SK-N-SH (cell line): Measurements from ENCODE around the gene HS3ST5. TPM values are rescaled to one million over a fixed set of nuclear protein-coding genes. Genes with fewer than 3 reads are reported as not detected.

Experiments
- CTCF ChIA-PET: fragments of 300-600, 350-600 bp; formaldehyde crosslinking; extraction: SDS; loops from one replicate; lab custom pipeline; 2021; lab: Yijun Ruan, JAX
- POLR2A ChIA-PET: fragments of 350-600 bp; sonication (Branson Sonifier 250); formaldehyde crosslinking; extraction: SDS; loops from one replicate; lab custom pipeline; 2020; ENCODE audit warnings: antibody characterized with exemption, inconsistent platforms; lab: Yijun Ruan, JAX
- DNase-seq: peaks from one replicate; pipeline ENCODE4 v3.0.0; 2012
- H2AFZ ChIP-seq: fragments of 200-600 bp; sonication (generic); 2 replicates; pipeline ENCODE4 v1.8.1; 2016; ENCODE audit warnings: antibody characterized with exemption, mild to moderate bottlenecking, low read depth
- H3F3A ChIP-seq: fragments of 200-600 bp; sonication (generic); replicated peaks from 2 replicates; pipeline ENCODE3; 2016; ENCODE audit warnings: antibody characterized with exemption, mild to moderate bottlenecking; ENCODE audit not compliant: insufficient read depth
- H3K27ac ChIP-seq, 2 experiments: fragments of 200-500 bp in 1 of 2; fragments of 200-600 bp in 1 of 2; sonication (Bioruptor generic) in 1 of 2; sonication (generic), shearing (Covaris generic) in 1 of 2; 2 replicates each; pipeline versions ENCODE4 v1.5.1 to v1.6.1; 2014 to 2016; ENCODE audit warnings: low read depth in 2 of 2, inconsistent platforms in 1 of 2, low read length in 1 of 2, mild to moderate bottlenecking in 1 of 2, mixed read lengths in 1 of 2
- H3K27me3 ChIP-seq: fragments of 200-600 bp; sonication (generic), shearing (Covaris generic); 2 replicates; pipeline ENCODE4 v1.6.1; 2016; ENCODE audit warnings: mixed run types; ENCODE audit not compliant: insufficient read depth
- H3K36me3 ChIP-seq, 2 experiments: fragments of 200-500 bp in 1 of 2; fragments of 200-600 bp in 1 of 2; sonication (Bioruptor generic) in 1 of 2; sonication (generic) in 1 of 2; replicated peaks in 1 of 2; 2 replicates each; pipeline versions ENCODE3 to v1.5.1; 2014 to 2016; ENCODE audit warnings: low read length in 1 of 2, mild to moderate bottlenecking in 1 of 2; ENCODE audit not compliant: insufficient read depth in 2 of 2, control insufficient read depth in 1 of 2
- H3K4me1 ChIP-seq, 2 experiments: fragments of 200-500 bp in 1 of 2; fragments of 200-600 bp in 1 of 2; sonication (Bioruptor generic) in 1 of 2; sonication (generic), shearing (Covaris generic) in 1 of 2; 2 replicates each; pipeline versions ENCODE4 v1.5.1 to v1.6.1; 2014 to 2016; ENCODE audit warnings: low read depth in 1 of 2, low read length in 1 of 2, mixed run types in 1 of 2; ENCODE audit not compliant: insufficient read depth in 2 of 2, control insufficient read depth in 1 of 2
- H3K4me2 ChIP-seq: fragments of 200-600 bp; sonication (generic), shearing (Covaris generic); 2 replicates; pipeline ENCODE4 v1.6.1; 2017; ENCODE audit warnings: mixed run types
- H3K4me3 ChIP-seq, 2 experiments: fragments of 200-500 bp in 1 of 2; fragments of 200-600 bp in 1 of 2; sonication (Bioruptor generic) in 1 of 2; sonication (generic), shearing (Covaris generic) in 1 of 2; 2 replicates each; pipeline versions ENCODE4 v1.5.1 to v1.8.1; 2014 to 2016; ENCODE audit warnings: low read depth in 2 of 2, inconsistent platforms in 1 of 2, low read length in 1 of 2, mild to moderate bottlenecking in 1 of 2, mixed read lengths in 1 of 2, moderate library complexity in 1 of 2
- H3K79me2 ChIP-seq: fragments of 200-600 bp; sonication (generic); 2 replicates; pipeline ENCODE4 v1.8.1; 2017; ENCODE audit warnings: mild to moderate bottlenecking; ENCODE audit not compliant: insufficient read depth
- H3K9ac ChIP-seq: fragments of 200-600 bp; sonication (generic); 2 replicates; pipeline ENCODE4 v1.6.1; 2017; ENCODE audit warnings: mixed run types
- H3K9me2 ChIP-seq: fragments of 200-600 bp; sonication (generic); 2 replicates; pipeline ENCODE4 v1.6.1; 2017; ENCODE audit warnings: mixed run types
- H3K9me3 ChIP-seq: fragments of 200-600 bp; sonication (generic); 2 replicates; pipeline ENCODE4 v1.6.1; 2017; ENCODE audit warnings: mixed run types, mild to moderate bottlenecking, moderate library complexity
- H4K20me1 ChIP-seq: fragments of 200-600 bp; sonication (generic); 2 replicates; pipeline ENCODE4 v1.6.1; 2017; ENCODE audit warnings: mild to moderate bottlenecking, mixed run types; ENCODE audit not compliant: insufficient read depth
- CTCF ChIP-seq: fragments of 200-600 bp; sonication (generic); IDR thresholded peaks from 2 replicates; pipeline ENCODE4 v1.6.1; 2017; ENCODE audit warnings: antibody characterized with exemption, mild to moderate bottlenecking, moderate library complexity
- EP300 ChIP-seq, 2 experiments: IDR thresholded peaks; 2 replicates each; pipeline versions ENCODE4 v1.4.0 to v1.6.1; 2012; ENCODE audit warnings: borderline replicate concordance in 1 of 2, low read depth in 1 of 2, low read length in 1 of 2
- FOXM1 ChIP-seq: IDR thresholded peaks from 2 replicates; pipeline ENCODE4 v1.4.0; 2012; ENCODE audit warnings: low read depth, mild to moderate bottlenecking
- MEF2A ChIP-seq: IDR thresholded peaks from 2 replicates; pipeline ENCODE4 v1.4.0; 2012; ENCODE audit warnings: low read depth, borderline replicate concordance
- RAD21 ChIP-seq: IDR thresholded peaks from 2 replicates; pipeline ENCODE4 v1.6.1; 2012; ENCODE audit warnings: mild to moderate bottlenecking, low read length
- REST ChIP-seq: IDR thresholded peaks from 2 replicates; pipeline ENCODE4 v1.6.1; 2012; ENCODE audit warnings: mild to moderate bottlenecking, low read depth, low read length, moderate library complexity
- SIN3A ChIP-seq: IDR thresholded peaks from 2 replicates; pipeline ENCODE4 v1.6.1; 2012; ENCODE audit warnings: low read depth, mild to moderate bottlenecking, low read length, moderate library complexity, borderline replicate concordance
- TAF1 ChIP-seq: IDR thresholded peaks from 2 replicates; pipeline ENCODE4 v1.6.1; 2012; ENCODE audit warnings: low read depth, mild to moderate bottlenecking, low read length, moderate library complexity, borderline replicate concordance
- YY1 ChIP-seq: IDR thresholded peaks from 2 replicates; pipeline ENCODE4 v1.4.0; 2012; ENCODE audit warnings: low read depth, mild to moderate bottlenecking
- ZBTB33 ChIP-seq: IDR thresholded peaks from 2 replicates; pipeline ENCODE4 v1.4.0; 2012; ENCODE audit warnings: low read depth, borderline replicate concordance
- polyA plus RNA-seq, 3 experiments: library from polyadenylated mRNA; depleted of rRNA; stranded (reverse); fragments of >200 nt; gene quantifications; 2 replicates each; pipeline ENCODE4 v1.2.3, GENCODE V29; 2012
- TF ChIP-seq, protein P1 (sequence below): IDR thresholded peaks from 2 replicates; pipeline ENCODE4 v1.4.0; 2012; ENCODE audit warnings: low read depth, borderline replicate concordance
- TF ChIP-seq, protein P2 (sequence below): IDR thresholded peaks from 2 replicates; pipeline ENCODE4; 2012

The HS3ST5 gene
- polyA plus RNA-seq, 1 of the 3 experiments (the other 2 are of a cell fraction): 0.02 TPM

DNA sequence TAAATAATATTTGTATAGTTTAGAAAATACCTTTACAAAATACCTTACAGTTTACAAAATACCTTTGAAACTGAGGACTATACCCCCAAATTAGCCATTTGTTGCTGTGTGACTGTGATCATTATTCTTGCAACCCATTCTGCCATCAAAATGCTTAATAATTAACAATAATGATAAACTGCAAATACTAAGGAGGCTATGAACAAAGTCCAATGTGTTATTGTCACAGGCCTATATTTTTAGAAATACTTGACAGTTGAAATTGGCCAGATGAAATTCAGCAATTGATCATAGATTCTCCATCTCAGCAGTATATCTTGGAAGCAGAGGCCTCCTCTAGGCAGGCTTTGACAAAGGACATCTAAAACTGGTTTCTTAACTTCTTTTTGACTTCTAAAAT, 178.6 kb downstream of the HS3ST5 start:
- TF ChIP-seq REST (no peak), EP300 (IDR thresholded peaks at IDR 0.05; ENCODE audit: borderline replicate concordance in 1 of 2, low read depth in 1 of 2, low read length in 1 of 2) (no peak), CTCF (no peak), RAD21 (no peak), MEF2A (no peak), ZBTB33 (no peak), TAF1 (no peak), SIN3A (no peak), YY1 (no peak), FOXM1 (no peak)
- TF ChIP-seq, protein P1, sequence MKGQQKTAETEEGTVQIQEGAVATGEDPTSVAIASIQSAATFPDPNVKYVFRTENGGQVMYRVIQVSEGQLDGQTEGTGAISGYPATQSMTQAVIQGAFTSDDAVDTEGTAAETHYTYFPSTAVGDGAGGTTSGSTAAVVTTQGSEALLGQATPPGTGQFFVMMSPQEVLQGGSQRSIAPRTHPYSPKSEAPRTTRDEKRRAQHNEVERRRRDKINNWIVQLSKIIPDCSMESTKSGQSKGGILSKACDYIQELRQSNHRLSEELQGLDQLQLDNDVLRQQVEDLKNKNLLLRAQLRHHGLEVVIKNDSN: no peak
- TF ChIP-seq, protein P2, sequence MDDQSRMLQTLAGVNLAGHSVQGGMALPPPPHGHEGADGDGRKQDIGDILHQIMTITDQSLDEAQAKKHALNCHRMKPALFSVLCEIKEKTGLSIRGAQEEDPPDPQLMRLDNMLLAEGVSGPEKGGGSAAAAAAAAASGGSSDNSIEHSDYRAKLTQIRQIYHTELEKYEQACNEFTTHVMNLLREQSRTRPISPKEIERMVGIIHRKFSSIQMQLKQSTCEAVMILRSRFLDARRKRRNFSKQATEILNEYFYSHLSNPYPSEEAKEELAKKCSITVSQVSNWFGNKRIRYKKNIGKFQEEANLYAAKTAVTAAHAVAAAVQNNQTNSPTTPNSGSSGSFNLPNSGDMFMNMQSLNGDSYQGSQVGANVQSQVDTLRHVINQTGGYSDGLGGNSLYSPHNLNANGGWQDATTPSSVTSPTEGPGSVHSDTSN: no peak
- H3K4me3 ChIP-seq: no peak overlapping the region
- DNase-seq: no peak
- no peaks in the 10 kb centered on the region for H3K27me3 ChIP-seq
- no peak overlapping the region for H3K9ac ChIP-seq
- ChIA-PET POLR2A (no interaction called here), CTCF (interaction anchor here (1.5 kb wide), 1 partner anchor 9 kb away, joined by 4 read pairs; no protein-coding TSS in a partner anchor)
- H3K9me2 ChIP-seq: no peaks in the 10 kb centered on the region
- no peaks in the 10 kb centered on the region for H3K9me3 ChIP-seq
- no peaks in the 10 kb centered on the region for H4K20me1 ChIP-seq
- no peak overlapping the region for H3K27ac ChIP-seq
- H3K4me2 ChIP-seq: no peak overlapping the region
- no peaks in the 10 kb centered on the region for H3K36me3 ChIP-seq
- no peaks in the 10 kb centered on the region for H3K4me1 ChIP-seq
- no peaks in the 10 kb centered on the region for H3K79me2 ChIP-seq
- H3F3A ChIP-seq: no peaks in the 10 kb centered on the region
- no peak overlapping the region for H2AFZ ChIP-seq
